ENCODE data around the gene PTPRN2.

GRCh38 chr7:158135931-158136330, 451.7 kb downstream of the PTPRN2 start:
- TF ChIP-seq EZH2 (IDR thresholded peaks at IDR 0.05) (no peak), POLR2A (IDR thresholded peaks at IDR 0.05; ENCODE audit: borderline replicate concordance, extremely low read depth, insufficient read depth, insufficient read length) (no peak), CTCF (IDR thresholded peaks at IDR 0.05 in 2 of 3, conservative IDR thresholded peaks at IDR 0.05 in 1 of 3; ENCODE audit: borderline replicate concordance in 1 of 3, insufficient read depth in 1 of 3, low read depth in 2 of 3, low read length in 2 of 3) (no peak), REST (IDR thresholded peaks at IDR 0.05; ENCODE audit: low read depth) (no peak)
